ENCODE data around the gene EYS.

DNA sequence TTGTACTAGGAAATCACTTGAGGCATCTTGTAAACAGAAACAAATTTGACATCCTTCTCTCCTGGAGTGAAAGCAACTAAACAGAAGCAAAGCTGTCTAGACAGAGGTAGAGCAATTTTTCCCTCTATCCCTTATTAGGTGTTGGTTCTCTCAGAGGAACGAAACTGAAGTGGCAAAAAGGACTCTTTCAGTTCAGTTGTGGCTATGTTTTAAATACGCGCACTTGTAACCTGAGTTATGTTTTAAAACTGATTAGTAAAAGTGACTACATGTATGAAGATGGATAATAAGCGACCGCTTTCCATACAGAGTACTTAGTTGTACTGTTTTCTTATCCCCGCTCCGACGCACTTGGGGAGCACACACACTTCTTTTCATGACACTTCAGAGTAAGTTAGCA lies 1520.4 kb downstream of the EYS start:
- no peak for TF ChIP-seq EP300 (IDR thresholded peaks at IDR 0.05)
- TF ChIP-seq, protein P1, sequence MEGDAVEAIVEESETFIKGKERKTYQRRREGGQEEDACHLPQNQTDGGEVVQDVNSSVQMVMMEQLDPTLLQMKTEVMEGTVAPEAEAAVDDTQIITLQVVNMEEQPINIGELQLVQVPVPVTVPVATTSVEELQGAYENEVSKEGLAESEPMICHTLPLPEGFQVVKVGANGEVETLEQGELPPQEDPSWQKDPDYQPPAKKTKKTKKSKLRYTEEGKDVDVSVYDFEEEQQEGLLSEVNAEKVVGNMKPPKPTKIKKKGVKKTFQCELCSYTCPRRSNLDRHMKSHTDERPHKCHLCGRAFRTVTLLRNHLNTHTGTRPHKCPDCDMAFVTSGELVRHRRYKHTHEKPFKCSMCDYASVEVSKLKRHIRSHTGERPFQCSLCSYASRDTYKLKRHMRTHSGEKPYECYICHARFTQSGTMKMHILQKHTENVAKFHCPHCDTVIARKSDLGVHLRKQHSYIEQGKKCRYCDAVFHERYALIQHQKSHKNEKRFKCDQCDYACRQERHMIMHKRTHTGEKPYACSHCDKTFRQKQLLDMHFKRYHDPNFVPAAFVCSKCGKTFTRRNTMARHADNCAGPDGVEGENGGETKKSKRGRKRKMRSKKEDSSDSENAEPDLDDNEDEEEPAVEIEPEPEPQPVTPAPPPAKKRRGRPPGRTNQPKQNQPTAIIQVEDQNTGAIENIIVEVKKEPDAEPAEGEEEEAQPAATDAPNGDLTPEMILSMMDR (IDR thresholded peaks at IDR 0.05) = no peak
- TF ChIP-seq POLR2A (IDR thresholded peaks at IDR 0.05) = no peak

All from gastroesophageal sphincter (tissue), 3 donors.